Right lobe of liver (tissue), 4 donors: Measurements from ENCODE around the gene TRAPPC6A.

Source experiments
- POLR2A ChIP-seq: fragments of 450-650 bp; IDR thresholded peaks from one replicate; pipeline ENCODE4 v1.6.1; 2017; ENCODE audit warnings: antibody characterized with exemption, mild to moderate bottlenecking
- TF ChIP-seq, protein P1 (sequence below), 4 donors: fragments of 200-600 bp in 3 of 4; fragments of 450-650 bp in 1 of 4; IDR thresholded peaks; one replicate each; pipeline versions ENCODE4 v1.5.1 to v1.8.0; 2016 to 2022; ENCODE audit warnings: antibody characterized with exemption in 4 of 4, mild to moderate bottlenecking in 2 of 4
- donor health status: DM: no; HTN: no; CAD: no.
- donor health status: DM: no; HTN: no; CAD: no.
- donor health status: DM: no; HTN: yes; CAD: no.

DNA sequence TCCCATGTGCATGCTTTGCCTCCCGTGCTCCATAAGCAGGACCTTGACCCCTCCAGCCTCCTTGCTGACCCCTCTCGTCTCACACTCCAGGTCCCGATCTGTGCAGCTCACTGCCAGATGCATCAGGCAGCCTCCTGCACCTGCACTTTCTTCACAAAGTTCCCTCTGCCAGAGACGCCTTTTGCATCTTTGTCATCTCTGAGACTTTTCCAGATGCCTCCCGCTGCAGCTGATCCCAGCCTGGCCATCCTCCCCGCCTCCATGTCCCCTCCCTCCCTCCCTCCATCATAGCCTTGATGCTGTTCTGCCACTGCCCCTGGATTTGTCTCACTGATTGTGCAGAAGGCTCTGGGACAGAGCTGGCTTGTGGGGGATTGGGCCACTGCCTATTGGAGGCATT is 55.2 kb downstream of the TRAPPC6A start:
- no peak for TF ChIP-seq POLR2A
- TF ChIP-seq, protein P1, sequence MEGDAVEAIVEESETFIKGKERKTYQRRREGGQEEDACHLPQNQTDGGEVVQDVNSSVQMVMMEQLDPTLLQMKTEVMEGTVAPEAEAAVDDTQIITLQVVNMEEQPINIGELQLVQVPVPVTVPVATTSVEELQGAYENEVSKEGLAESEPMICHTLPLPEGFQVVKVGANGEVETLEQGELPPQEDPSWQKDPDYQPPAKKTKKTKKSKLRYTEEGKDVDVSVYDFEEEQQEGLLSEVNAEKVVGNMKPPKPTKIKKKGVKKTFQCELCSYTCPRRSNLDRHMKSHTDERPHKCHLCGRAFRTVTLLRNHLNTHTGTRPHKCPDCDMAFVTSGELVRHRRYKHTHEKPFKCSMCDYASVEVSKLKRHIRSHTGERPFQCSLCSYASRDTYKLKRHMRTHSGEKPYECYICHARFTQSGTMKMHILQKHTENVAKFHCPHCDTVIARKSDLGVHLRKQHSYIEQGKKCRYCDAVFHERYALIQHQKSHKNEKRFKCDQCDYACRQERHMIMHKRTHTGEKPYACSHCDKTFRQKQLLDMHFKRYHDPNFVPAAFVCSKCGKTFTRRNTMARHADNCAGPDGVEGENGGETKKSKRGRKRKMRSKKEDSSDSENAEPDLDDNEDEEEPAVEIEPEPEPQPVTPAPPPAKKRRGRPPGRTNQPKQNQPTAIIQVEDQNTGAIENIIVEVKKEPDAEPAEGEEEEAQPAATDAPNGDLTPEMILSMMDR (IDR thresholded peaks at IDR 0.05) = no peak
